ENCODE data around the gene SUPV3L1.
A peak's percentile ranks its signal among the peaks of the same experiment; 100 is the strongest.

SUPV3L1 gene

DNA sequence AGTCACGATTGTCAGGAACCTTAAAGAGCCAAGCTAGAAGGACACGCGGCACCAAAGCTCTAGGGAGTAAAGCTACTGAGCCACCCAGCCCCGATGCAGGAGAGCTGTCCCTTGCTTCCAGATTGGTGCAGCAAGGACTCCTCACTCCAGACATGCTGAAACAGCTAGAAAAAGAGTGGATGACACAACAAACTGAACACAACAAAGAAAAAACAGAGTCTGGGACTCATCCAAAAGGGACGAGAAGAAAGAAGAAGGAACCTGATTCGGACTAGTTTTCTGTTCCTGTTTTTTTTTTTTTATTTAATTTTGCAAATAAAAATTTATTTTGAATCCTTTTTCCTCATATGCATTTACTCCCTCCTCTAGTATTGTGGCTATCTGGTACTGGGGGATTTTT is 28.7 kb downstream of the SUPV3L1 start:
- DNase-seq: no peak

DNA sequence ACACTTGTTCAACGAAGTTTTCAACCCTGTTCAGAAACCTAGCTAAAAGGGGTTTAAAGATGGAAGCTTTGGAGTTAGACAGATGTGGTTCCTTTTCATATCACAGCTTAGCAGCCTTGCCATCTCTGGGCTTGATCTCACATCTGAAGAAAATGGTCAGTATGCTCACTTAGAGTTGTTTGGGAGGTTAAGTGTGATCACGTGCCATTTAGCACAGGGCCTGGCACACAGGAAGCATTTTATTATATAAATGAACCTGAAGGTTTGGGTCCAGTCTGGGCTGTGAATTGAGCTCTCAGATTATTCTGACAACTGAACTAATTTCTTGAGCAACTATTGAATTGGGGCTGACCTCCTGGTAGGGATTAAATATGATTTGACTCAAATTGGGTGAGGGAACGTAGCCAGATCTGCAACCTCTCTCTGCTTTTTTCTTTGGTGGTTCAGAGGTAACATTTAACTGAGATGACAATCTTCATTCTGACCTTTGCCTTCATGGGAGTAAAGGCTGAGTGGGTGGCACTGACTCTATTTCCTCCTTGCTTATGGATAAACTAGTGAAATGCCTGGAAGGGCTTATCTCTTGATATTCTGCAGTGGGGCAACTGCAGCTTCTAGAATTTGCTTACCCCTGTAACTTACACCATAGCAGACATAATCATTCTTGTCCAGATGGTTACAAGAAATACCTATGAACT is 29.9 kb downstream of the SUPV3L1 start:
- no peak for DNase-seq

- no peak for DNase-seq
Observed at GRCh38 chr10:69211104-69211503, 31.1 kb downstream of the SUPV3L1 start.

DNA sequence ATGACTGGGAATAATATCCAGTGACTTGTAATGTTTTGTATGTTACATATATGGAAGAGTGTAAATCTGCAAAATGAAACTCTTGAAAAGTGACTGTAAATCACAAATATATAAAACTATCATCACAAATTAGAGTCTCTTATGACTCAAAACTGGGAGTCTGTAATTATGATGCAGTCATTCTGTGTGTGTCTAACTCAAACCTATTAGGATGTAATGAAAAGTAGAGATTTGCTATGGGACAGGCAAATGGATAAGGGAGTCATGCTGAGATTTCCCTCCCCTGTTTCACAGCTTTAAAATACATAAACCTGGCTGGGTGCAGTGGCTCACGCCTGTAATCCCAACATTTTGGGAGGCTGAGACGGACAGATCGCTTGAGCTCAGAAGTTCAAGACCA is 31.5 kb downstream of the SUPV3L1 start:
- no peak for DNase-seq

GRCh38 chr10:69213591-69214311 is 33.7 kb downstream of the SUPV3L1 start:
- no peak for DNase-seq

DNA sequence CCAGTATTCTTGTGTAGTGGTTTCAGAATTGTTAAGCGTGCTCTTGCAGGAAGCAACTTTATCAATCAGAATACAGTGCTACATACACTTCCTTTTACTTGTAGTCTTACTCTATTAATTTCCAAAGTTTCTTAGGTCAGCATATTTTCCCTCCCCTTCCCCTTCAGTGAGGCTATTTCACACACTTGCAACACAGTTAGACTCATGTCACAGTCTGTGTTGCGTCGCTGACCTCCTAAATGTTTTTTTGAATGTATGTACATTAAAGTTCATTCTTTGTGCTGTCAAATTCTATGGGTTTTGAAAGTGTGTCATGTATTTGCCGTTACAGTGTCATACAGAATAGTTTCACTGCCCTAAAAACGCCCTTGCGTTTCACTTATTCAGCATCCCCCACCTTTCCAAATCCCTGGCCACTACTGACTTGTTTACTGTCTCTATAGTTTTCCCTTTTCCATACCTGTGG is 34.7 kb downstream of the SUPV3L1 start:
- DNase-seq: no peak

DNA sequence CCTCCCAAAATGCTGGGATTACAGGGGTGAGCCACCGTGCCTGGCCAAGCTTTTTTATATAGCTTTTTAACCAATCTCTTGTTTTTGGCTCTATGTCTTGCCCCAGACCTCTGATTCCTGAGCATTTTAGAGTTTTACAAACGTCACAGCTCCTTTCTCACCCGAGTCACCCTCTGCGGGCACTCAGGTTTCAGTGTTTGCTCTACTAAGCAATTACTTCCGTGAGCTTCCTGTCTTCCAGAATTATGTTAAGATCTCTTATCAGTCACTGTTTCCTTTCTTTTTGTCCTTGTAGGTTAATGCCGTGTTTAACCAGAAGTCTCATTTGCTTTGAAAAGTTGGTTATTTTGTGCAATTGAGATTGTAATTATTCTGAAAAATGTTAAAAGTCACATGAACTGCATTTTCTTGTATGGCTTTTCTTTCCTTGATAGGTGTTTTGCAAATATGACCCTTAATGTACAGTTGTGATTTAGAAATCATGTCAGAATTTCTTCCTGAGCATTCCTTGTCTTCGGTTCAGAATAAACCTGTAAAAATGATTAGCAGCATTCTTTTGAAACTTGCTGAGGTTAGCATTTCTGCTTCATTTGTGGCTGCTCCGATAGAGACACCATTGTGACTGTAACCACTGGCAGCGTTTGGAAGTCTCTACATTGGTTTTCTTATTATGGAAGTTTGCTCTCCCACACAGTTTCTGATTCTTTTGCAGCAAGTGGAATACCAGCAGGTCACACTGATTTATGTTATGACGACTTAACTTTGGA is 35.6 kb downstream of the SUPV3L1 start:
- DNase-seq: no peak

GRCh38 chr10:69216577-69217118 is 36.6 kb downstream of the SUPV3L1 start:
- DNase-seq: no peak

DNA sequence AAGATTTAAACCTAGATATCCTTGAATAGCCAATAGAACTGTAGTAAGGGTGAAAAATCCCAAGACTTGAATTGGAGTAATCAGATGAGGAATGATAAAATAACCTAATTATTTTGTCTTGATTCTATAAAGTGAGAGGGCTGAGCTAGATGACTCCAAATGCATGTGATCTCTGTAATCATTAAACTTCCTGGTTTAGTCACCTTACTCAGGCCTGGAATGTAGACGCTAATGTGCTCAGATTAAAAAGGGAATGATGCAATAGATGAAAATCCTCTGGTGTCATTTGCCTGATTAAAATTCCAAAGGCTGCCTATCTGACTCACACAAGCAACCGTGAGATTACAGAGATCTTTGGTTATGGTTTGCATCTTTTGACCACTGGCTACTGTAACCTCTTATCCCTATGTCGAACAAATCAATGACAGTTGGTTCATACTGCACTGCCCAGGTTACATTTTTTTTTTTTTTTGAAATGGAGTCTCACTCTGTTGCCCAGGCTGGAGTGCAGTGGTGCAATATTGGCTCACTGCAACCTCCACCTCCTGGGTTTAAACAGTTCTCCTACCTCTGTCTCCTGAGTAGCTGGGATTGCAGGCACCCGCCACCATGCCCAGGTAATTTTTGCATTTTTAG is 37.2 kb downstream of the SUPV3L1 start:
- no peak for DNase-seq

GRCh38 chr10:69218831-69219230 is 38.8 kb downstream of the SUPV3L1 start:
- DNase-seq: no peak

DNA sequence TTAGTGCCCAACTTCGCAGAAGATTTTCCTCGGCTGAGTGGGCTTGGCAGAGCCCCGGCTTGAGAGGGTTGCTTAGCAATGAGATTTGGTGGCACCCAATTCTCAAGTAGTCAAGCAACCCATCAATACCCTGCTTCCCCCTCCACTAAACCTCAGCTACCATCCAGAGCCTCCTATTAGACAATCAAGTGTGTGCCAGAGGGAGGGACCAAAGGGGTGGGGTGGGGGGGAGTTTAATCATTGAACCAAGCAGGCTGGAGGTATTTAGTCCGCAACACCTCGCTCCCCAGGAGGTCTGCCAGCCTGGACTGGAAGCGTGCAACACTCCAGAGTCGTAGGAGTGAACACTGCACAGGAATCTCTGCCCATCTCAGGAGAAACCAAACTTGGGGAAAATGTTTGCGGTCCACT is 40.0 kb downstream of the SUPV3L1 start, which contains the start of gene HKDC1:
Gene HKDC1 (plus strand): TSS at position 292 of the 411 bp plus-strand sequence. CDS start 104 bp downstream, at position 396.
- DNase-seq: no peak

DNA sequence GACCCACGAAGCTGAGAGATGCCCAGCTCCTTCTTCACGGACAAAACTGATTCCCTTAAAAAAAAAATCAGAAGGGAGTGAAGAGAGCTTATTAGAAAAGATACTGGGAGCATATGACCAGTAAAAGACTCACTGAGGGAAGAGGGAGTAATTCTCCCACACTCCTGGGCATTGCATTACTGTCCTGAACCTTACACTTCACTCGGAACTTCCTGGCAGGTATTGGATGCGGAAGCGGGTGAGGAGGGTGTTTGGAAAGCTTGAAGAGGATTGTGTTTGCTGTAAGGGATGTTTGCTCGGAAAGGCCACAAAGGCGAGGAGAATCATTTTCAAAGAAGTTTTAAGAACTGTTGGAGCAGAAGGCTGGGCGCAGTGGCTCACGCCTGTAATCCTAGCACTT is 40.5 kb downstream of the SUPV3L1 start:
- DNase-seq: no peak

DNA sequence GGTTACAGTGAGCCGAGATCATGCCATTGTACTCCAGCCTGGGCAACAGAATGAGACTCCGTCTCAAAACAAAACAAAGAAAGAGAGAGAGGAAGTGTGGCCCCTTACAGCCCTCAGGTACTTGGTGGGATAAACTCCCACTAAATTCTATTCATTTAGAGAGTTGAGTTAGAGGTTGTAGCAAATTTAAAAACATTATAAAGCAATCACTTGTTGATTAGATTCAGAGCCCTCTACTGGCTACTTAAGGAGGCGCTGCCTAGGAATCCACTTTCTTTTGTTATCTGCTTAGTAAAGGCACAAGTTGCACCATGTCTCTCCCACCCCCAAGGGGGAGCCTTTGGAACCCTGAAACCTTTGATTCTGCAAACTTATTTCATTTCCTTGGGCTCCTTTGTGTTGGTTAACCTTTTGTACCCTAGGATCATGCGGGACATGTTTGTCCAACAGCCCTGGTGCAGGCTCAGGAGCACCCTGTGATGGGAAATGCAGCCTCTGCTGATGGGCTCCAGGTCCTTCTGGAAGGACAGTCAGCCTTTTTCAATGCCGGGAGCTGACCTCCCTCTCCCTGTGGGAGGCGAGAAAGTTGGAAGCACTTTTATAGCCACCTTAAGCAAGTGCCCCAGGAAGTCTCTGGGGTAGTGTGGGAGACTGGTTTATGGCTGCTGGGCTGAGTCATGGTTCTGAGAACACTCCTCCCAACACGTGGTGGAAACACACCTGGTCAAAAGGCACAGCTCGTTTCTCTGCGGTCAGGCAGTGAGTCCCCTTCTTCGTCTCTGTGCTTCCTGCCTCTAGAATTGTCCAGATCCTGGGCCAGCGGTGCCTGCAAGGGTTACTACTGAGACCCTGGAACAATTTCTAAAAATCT is 42.4 kb downstream of the SUPV3L1 start:
- DNase-seq: peak; percentile 20

GRCh38 chr10:69223028-69223342 is 43.0 kb downstream of the SUPV3L1 start:
- no peak for DNase-seq

- no peak for DNase-seq
Observed at GRCh38 chr10:69224862-69225657, 45.0 kb downstream of the SUPV3L1 start.

DNA sequence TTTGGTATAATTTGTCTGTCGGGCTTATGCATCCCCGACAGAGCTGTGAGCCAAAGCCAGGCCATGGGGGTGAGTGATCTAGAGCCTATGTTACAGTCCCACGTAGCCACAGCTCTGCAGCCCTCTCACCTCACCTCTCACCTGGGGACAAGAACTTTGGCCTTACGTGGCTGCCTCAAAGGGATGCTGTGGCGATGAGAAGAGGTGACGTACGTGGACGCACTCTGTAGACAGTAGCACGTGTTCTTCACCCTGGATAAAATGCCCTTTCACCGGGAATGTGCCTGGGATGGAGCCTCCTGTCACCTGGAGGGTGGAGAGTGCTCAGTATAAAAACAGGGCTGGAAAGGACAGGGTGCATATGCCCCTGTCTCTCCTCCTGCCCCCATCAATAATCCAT is 45.6 kb downstream of the SUPV3L1 start:
- DNase-seq: no peak

DNA sequence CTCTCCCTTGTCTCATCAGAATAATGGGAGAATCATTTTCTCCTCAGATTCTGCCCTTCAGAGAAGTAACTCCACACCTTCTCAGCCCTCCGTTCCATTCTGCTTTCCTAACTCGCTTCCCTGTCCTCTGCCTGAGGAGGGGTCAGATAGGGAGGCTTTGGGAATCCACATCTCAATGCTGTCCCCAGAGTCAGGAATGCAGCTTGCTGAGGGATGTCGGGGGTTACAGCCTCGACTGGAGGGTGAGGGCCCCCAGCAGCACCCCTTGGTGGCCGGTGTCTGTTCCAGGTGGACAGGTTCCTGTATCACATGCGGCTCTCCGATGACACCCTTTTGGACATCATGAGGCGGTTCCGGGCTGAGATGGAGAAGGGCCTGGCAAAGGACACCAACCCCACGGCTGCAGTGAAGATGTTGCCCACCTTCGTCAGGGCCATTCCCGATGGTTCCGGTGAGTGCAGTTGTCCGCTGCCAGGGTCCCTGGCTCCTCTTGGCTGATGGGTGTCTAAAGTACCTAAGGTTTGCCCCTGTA is 47.0 kb downstream of the SUPV3L1 start:
- DNase-seq: no peak

DNA sequence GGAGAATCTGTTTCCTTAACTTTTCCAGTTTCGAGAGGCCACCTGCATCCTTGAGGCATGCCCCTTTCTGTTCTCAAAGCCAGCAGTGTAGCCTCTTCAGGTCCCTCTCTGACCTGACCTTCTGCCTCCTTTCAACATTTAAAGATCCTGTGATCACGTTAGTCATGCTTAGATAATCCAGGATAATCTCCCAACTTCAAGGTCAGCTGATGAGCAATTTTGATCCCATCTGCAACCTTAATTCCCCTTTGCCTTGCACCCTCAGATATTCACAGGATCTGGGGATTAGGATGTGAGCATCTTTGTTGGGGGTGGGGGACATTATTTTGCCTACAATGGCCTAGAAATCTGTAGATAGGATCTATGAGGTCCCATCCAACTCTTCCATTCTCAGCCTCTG is 48.1 kb downstream of the SUPV3L1 start:
- DNase-seq: no peak

GRCh38 chr10:69229616-69229916 is 49.5 kb downstream of the SUPV3L1 start:
- no peak for DNase-seq

GRCh38 chr10:69230128-69230527 is 50.1 kb downstream of the SUPV3L1 start:
- DNase-seq: no peak

DNA sequence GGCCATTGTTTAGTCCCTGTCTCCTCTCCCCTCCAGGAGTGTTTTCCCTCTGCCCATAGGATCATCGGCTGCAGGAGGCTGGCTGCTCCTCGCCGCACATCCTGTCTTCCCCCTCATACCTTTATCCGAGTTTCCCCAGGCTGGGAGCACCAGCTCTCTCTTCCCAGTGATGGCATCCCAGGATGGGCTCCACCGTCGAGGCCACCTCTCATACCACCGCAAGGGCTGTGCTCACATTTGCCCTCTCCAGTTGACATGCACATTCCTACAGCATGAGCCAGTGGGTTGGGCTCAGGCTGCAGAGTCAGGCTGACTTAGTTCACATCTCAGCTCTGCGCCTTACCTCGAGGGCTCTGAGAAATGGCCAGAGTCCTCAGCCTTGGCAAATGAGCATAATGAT is 52.2 kb downstream of the SUPV3L1 start:
- DNase-seq: no peak
